ENCODE results near the gene ANKMY1. TPM values are rescaled to one million over a fixed set of nuclear protein-coding genes. Genes with fewer than 3 reads are reported as not detected.
A peak's percentile ranks its signal among the peaks of the same experiment; 100 is the strongest.

ANKMY1 gene
- total RNA-seq, 1 donor from 2014 or later = 16.8 TPM

DNA sequence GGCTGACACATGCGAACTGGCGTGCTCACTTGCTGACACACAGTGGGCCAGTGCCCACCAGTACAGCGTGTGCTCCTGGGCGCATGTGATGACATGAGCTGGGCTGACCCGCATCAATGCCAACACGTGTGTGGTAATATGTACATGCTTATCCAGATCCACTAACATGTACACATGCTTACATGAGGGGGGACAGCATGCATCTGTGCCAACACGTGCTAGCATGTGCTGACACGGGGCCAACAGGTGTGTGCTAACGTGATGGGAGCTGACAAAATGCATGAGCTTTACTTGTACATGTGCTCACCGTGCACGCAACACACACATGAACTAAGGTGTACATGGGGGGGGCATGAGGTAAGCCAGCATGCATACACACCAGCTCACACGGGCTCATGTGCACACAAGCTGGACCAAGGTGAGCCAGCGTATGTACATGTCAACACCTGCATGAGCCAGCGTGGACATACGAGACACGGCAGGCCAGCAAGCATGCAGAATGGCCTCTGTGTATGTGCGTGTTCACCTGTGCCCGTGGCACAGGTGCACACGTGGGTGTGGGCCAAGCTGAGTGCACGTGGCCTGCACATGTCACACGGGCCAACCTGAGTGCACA, 93.8 kb downstream of the ANKMY1 start:
- DNase-seq (ENCODE audit: extremely low spot score, unreplicated experiment) = no peak

GRCh38 chr2:240463274-240463865, 94.4 kb downstream of the ANKMY1 start:
- Mint-ChIP-seq H3K36me3 (no peaks in the 10 kb centered on the region), H3K4me1 (ENCODE audit: unreplicated experiment) (no peaks in the 10 kb centered on the region), H3K27ac (peak overlapping the region; percentile 23), H3K9me3 (no peaks in the 10 kb centered on the region), H3K4me3 (no peak overlapping the region), H3K27me3 (no peaks in the 10 kb centered on the region)
- TF ChIP-seq CTCF (conservative IDR thresholded peaks at IDR 0.05) = no peak
- peak; percentile 69 for DNase-seq (ENCODE audit: extremely low spot score, unreplicated experiment)

More for the DNA sequence above, 93.8 kb downstream of the ANKMY1 start:
- Mint-ChIP-seq H3K27me3 (no peaks in the 10 kb centered on the region), H3K27ac (peak overlapping the region; percentile 23), H3K4me3 (no peak overlapping the region), H3K4me1 (ENCODE audit: unreplicated experiment) (no peaks in the 10 kb centered on the region), H3K9me3 (no peaks in the 10 kb centered on the region), H3K36me3 (no peaks in the 10 kb centered on the region)
- no peak for TF ChIP-seq CTCF (conservative IDR thresholded peaks at IDR 0.05)

GRCh38 chr2:240462707-240463273, 95.0 kb downstream of the ANKMY1 start:
- no peak overlapping the region for H3K27ac Mint-ChIP-seq
- no peaks in the 10 kb centered on the region for H3K9me3 Mint-ChIP-seq
- no peaks in the 10 kb centered on the region for H3K36me3 Mint-ChIP-seq
- H3K27me3 Mint-ChIP-seq = no peaks in the 10 kb centered on the region
- no peak overlapping the region for H3K4me3 Mint-ChIP-seq
- DNase-seq (ENCODE audit: extremely low spot score, unreplicated experiment) = no peak
- no peak for TF ChIP-seq CTCF (conservative IDR thresholded peaks at IDR 0.05)
- H3K4me1 Mint-ChIP-seq (ENCODE audit: unreplicated experiment) = peaks cover 3% of the 10 kb centered on the region

- Mint-ChIP-seq H3K9me3 (no peaks in the 10 kb centered on the region), H3K4me3 (no peak overlapping the region), H3K27ac (no peak overlapping the region), H3K36me3 (no peaks in the 10 kb centered on the region), H3K4me1 (ENCODE audit: unreplicated experiment) (peaks cover 3% of the 10 kb centered on the region), H3K27me3 (no peaks in the 10 kb centered on the region)
- DNase-seq (ENCODE audit: extremely low spot score, unreplicated experiment) = no peak
- TF ChIP-seq CTCF (conservative IDR thresholded peaks at IDR 0.05) = no peak
These were observed 95.6 kb downstream of the ANKMY1 start for GRCh38 chr2:240462073-240462706.

DNA sequence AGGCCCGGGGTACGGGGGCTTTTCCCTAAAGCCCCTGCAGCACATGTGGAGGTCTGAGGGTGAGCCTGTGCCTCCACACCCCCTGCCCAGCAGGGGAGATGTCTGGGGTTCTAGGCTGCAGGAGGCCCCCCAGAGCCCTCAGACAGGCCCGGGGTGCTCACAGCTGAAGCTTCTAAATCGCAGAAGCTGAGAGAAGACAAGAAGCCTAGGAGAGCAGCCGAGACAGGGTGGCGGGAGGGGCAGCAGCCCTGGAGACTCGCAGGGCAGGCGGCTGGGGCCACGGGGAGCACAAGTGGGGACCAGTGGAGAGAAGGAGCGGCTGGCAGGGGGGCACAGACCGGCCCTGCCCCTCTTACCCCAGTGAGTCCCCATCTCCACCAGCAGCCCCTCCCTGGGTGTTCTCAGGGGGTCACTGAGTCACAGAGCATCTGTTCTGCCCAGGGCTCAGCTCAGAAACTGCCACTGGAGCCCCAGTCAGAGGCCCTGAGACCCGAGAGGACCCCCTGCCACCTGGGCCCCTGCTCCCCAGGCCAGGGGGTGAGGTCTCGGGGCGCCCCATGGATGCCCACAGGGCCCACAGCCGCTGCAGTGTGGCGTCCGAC, 96.2 kb downstream of the ANKMY1 start:
- no peak overlapping the region for H3K4me3 Mint-ChIP-seq
- DNase-seq (ENCODE audit: extremely low spot score, unreplicated experiment) = no peak
- no peaks in the 10 kb centered on the region for H3K27me3 Mint-ChIP-seq
- no peaks in the 10 kb centered on the region for H3K36me3 Mint-ChIP-seq
- H3K27ac Mint-ChIP-seq = no peak overlapping the region
- TF ChIP-seq CTCF (conservative IDR thresholded peaks at IDR 0.05) = no peak
- peaks cover 3% of the 10 kb centered on the region for H3K4me1 Mint-ChIP-seq (ENCODE audit: unreplicated experiment)
- no peaks in the 10 kb centered on the region for H3K9me3 Mint-ChIP-seq
